CD8-positive, alpha-beta memory T cell (primary cell): ENCODE results near the gene RAB3GAP2. TPM values are rescaled to one million over a fixed set of nuclear protein-coding genes. Genes with fewer than 3 reads are reported as not detected.
A peak's percentile ranks its signal among the peaks of the same experiment; 100 is the strongest.
"Not testable (repeated sequence)": the region's sequence is repeated elsewhere in the genome, so short reads cannot be mapped to it uniquely, and the experiment has no call there.

Source experiments
- CTCF ChIA-PET: fragments of 350-600 bp; sonication (Branson Sonifier 250); formaldehyde crosslinking; loops from one replicate; lab custom pipeline; 2021; ENCODE audit warnings: antibody characterized with exemption; lab: Charles Lee
- POLR2A ChIA-PET: fragments of 350-600 bp; sonication (Branson Sonifier 250); formaldehyde crosslinking; loops from one replicate; lab custom pipeline; 2021; ENCODE audit warnings: antibody characterized with exemption; lab: Charles Lee
- DNase-seq, 5 donors: peaks; one replicate each; pipeline versions ENCODE4 v3.0.0 to v3.0.0-alpha.2; 2020 to 2022; ENCODE audit warnings: mixed read lengths in 1 of 5
- H3K27ac ChIP-seq: one replicate; pipeline ENCODE4 v1.7.0; 2013; ENCODE audit warnings: low read depth, mild to moderate bottlenecking, low read length, moderate library complexity
- H3K27me3 ChIP-seq: 2 replicates; pipeline ENCODE4 v1.7.0; 2013; ENCODE audit warnings: low read length, mild to moderate bottlenecking; ENCODE audit not compliant: insufficient read depth, poor library complexity, severe bottlenecking
- H3K36me3 ChIP-seq: 2 replicates; pipeline ENCODE4 v1.7.0; 2013; ENCODE audit warnings: mild to moderate bottlenecking, low read length, moderate library complexity; ENCODE audit not compliant: insufficient read depth
- H3K4me1 ChIP-seq: 2 replicates; pipeline ENCODE4 v1.7.0; 2013; ENCODE audit warnings: mild to moderate bottlenecking, low read length, moderate library complexity; ENCODE audit not compliant: insufficient read depth
- H3K4me3 ChIP-seq: 2 replicates; pipeline ENCODE4 v1.7.0; 2013; ENCODE audit warnings: mild to moderate bottlenecking, low read length
- H3K9me3 ChIP-seq: 2 replicates; pipeline ENCODE4 v1.7.0; 2013; ENCODE audit warnings: mild to moderate bottlenecking, low read length
- H3K27ac Mint-ChIP-seq, 8 donors: one replicate each; pipeline ENCODE4 v1.8.0; 2020 to 2021; ENCODE audit warnings: mixed read lengths in 8 of 8, mild to moderate bottlenecking in 6 of 8, inconsistent platforms in 3 of 8, moderate library complexity in 3 of 8
- H3K27me3 Mint-ChIP-seq, 2 donors: one replicate each; pipeline ENCODE4 v1.8.0; 2020 to 2021; ENCODE audit warnings: mixed read lengths in 2 of 2, mild to moderate bottlenecking in 1 of 2, moderate library complexity in 1 of 2
- H3K36me3 Mint-ChIP-seq, 3 donors: one replicate each; pipeline ENCODE4 v1.8.0; 2020 to 2021; ENCODE audit warnings: mixed read lengths in 3 of 3, inconsistent platforms in 1 of 3, mild to moderate bottlenecking in 1 of 3
- H3K4me1 Mint-ChIP-seq, 3 donors: one replicate each; pipeline ENCODE4 v1.8.0; 2020 to 2021; ENCODE audit warnings: mixed read lengths in 3 of 3, inconsistent platforms in 1 of 3, mild to moderate bottlenecking in 1 of 3
- H3K4me3 Mint-ChIP-seq, 7 donors: one replicate each; pipeline ENCODE4 v1.8.0; 2020 to 2021; ENCODE audit warnings: mixed read lengths in 7 of 7, mild to moderate bottlenecking in 6 of 7, moderate library complexity in 4 of 7, inconsistent platforms in 2 of 7
- H3K9me3 Mint-ChIP-seq, 5 donors: one replicate each; pipeline ENCODE4 v1.8.0; 2020 to 2022; ENCODE audit warnings: mixed read lengths in 5 of 5, mild to moderate bottlenecking in 3 of 5, moderate library complexity in 2 of 5, inconsistent platforms in 1 of 5
- polyA plus RNA-seq: library from polyadenylated mRNA; unstranded; fragments of 300-500 nt; fragmentation: Illumina TruSeq; gene quantifications from one replicate; pipeline ENCODE4 v1.2.3, GENCODE V29; 2021
- total RNA-seq, 2 experiments: library from RNA; stranded (reverse); gene quantifications; one replicate each; pipeline ENCODE4 v1.2.3, GENCODE V29; 2021

RAB3GAP2 gene
- total and polyA plus RNA-seq, 3 experiments from 2014 or later = 26.3 to 44.8 (median 41.8) TPM

DNA sequence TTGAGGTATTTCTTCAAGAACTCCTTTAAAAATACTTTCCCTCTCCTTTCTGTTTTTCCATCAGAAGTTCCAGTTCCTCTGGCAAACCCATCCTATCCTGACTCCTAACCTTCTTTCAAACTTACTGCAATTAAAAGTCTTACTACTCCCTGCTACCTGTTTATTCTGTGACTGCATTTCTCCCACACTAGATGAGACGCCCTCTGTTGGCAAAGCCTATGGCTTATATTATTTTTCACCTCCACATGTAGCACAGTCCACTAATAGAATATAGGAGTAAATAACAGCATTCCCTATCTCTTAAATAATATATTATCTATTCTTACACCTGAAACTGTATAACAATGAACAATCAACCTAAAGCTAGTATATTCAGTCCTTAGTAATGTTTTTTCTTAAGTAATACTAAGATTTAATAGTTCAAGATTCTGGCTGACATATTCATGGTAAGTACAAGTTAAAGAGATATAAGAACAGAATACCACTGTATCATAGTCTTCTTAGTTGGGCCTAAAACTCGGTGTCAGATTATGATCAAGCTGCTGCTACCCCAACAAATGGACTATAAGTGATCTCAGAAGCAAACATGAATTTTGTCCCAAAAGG lies 54.8 kb downstream of the RAB3GAP2 start:
- Histone ChIP-seq H3K36me3 (no peaks in the 10 kb centered on the region), H3K4me1 (no peaks in the 10 kb centered on the region), H3K4me3 (no peak overlapping the region), H3K27ac (no peak overlapping the region), H3K27me3 (no peaks in the 10 kb centered on the region), H3K9me3 (no peaks in the 10 kb centered on the region)
- CTCF ChIA-PET = interaction anchor here (0.8 to 1.6 kb wide), 3 partner anchors 9 to 20 kb away, joined by 3 to 6 read pairs (median 4); no protein-coding TSS in a partner anchor
- Mint-ChIP-seq H3K27me3 (no peaks in the 10 kb centered on the region), H3K4me1 (peaks cover 37 to 69% (median 55%) of the 10 kb centered on the region in 3 donors), H3K36me3 (peaks cover 0 to 18% (median 12%) of the 10 kb centered on the region in 3 donors), H3K9me3 (no peaks in the 10 kb centered on the region), H3K4me3 (no peak overlapping the region), H3K27ac (peak overlapping the region in 2 of 8 donors; percentile 60 to 64)
- POLR2A ChIA-PET = no interaction called here
- no peak for DNase-seq

DNA sequence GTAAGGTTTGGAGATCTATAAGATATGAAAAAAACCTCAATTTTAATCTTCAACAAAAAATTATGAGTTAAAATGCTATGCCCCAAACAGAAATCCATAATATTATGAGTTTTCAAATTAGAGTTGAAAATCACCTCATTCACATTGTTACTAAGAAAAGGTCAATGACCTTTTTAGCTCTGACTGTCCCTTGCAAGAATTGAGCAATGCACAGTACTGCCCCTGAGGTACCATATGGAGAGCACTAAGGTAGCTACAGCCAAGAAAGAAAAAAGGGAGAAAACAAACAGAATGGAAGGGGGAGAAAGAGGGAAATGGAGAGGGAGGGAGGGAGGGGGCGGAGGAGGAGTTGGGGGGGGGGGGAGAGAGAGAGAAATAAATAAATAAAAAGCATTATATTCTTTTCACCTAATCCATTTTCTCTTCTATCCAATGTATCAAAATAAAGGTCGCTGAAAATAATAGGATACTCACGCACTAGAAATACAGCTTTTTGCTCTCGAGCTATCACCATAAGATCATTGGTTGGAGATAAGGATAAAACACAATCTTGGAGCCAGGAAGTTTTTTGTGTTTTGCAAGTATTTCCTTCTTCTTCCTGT lies 58.8 kb downstream of the RAB3GAP2 start:
- H3K27ac Mint-ChIP-seq = no peak overlapping the region
- Histone ChIP-seq H3K9me3 (no peaks in the 10 kb centered on the region), H3K27me3 (no peaks in the 10 kb centered on the region), H3K4me3 (no peak overlapping the region), H3K36me3 (peaks cover 4% of the 10 kb centered on the region), H3K4me1 (no peaks in the 10 kb centered on the region), H3K27ac (no peak overlapping the region)
- POLR2A ChIA-PET = no interaction called here
- H3K4me1 Mint-ChIP-seq = peaks cover 14 to 32% (median 20%) of the 10 kb centered on the region in 3 donors
- H3K36me3 Mint-ChIP-seq = peaks cover 12 to 44% (median 26%) of the 10 kb centered on the region in 3 donors
- DNase-seq = no peak
- CTCF ChIA-PET = interaction anchor here (0.5 kb wide), 1 partner anchor 223 kb away, joined by 3 read pairs; no protein-coding TSS in a partner anchor
- no peaks in the 10 kb centered on the region for H3K27me3 Mint-ChIP-seq
- no peaks in the 10 kb centered on the region for H3K9me3 Mint-ChIP-seq
- H3K4me3 Mint-ChIP-seq = no peak overlapping the region

DNA sequence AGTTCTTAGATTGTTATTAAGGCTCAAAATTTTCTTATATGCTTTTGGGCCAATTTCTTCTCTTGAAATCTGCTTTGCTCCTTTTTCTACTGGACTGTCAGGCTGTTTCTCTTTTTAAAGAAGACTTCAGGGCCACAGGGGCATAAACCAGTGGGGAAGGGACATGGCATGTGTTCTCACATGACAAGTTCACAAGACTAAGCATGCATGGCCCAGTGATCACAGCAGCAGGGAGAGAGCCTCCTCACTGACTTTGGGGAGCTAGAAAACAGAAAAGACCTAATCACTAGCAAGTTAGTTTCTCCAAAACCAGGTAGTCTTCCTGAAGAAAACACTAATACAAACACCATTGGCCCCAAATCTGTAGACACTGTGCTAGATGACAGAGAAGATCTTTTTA lies 64.8 kb downstream of the RAB3GAP2 start:
- H3K27ac ChIP-seq = no peak overlapping the region
- peaks cover 0 to 6% (median 0%) of the 10 kb centered on the region in 5 donors for H3K9me3 Mint-ChIP-seq
- H3K4me1 ChIP-seq = no peaks in the 10 kb centered on the region
- no peaks in the 10 kb centered on the region for H3K4me1 Mint-ChIP-seq
- H3K4me3 ChIP-seq = no peak overlapping the region
- no peaks in the 10 kb centered on the region for H3K27me3 Mint-ChIP-seq
- no peaks in the 10 kb centered on the region for H3K27me3 ChIP-seq
- H3K27ac Mint-ChIP-seq = peak overlapping the region in 2 of 8 donors; percentile 23 to 45
- H3K4me3 Mint-ChIP-seq = no peak overlapping the region
- peaks cover 14% of the 10 kb centered on the region for H3K36me3 ChIP-seq
- DNase-seq = no peak
- ChIA-PET POLR2A (no interaction called here), CTCF (interaction anchor here (1.5 kb wide), 1 partner anchor 10 kb away, joined by 3 read pairs; no protein-coding TSS in a partner anchor)
- no peaks in the 10 kb centered on the region for H3K9me3 ChIP-seq
- H3K36me3 Mint-ChIP-seq = peaks cover 44 to 77% (median 46%) of the 10 kb centered on the region in 3 donors

GRCh38 chr1:220204758-220205157 lies 67.5 kb downstream of the RAB3GAP2 start:
- DNase-seq, H3K27me3 Mint-ChIP-seq, H3K9me3 ChIP-seq, POLR2A ChIA-PET, CTCF ChIA-PET, H3K4me3 ChIP-seq, H3K4me3 Mint-ChIP-seq, H3K27me3 ChIP-seq, H3K4me1 ChIP-seq, H3K27ac ChIP-seq, H3K9me3 Mint-ChIP-seq, H3K4me1 Mint-ChIP-seq: not testable (repeated sequence)
- Mint-ChIP-seq H3K36me3 (peaks cover 31 to 61% (median 32%) of the 10 kb centered on the region in 3 donors), H3K27ac (peak overlapping the region in 1 of 8 donors; percentile 25)
- peaks cover 14% of the 10 kb centered on the region for H3K36me3 ChIP-seq

GRCh38 chr1:220203816-220204215 lies 68.4 kb downstream of the RAB3GAP2 start:
- peaks cover 12% of the 10 kb centered on the region for H3K36me3 ChIP-seq
- no peak overlapping the region for H3K4me3 ChIP-seq
- DNase-seq = no peak
- no peaks in the 10 kb centered on the region for H3K27me3 Mint-ChIP-seq
- H3K9me3 Mint-ChIP-seq = peaks cover 0 to 6% (median 0%) of the 10 kb centered on the region in 5 donors
- H3K27ac Mint-ChIP-seq = no peak overlapping the region
- no peaks in the 10 kb centered on the region for H3K27me3 ChIP-seq
- ChIA-PET CTCF (no interaction called here), POLR2A (no interaction called here)
- H3K4me1 ChIP-seq = no peaks in the 10 kb centered on the region
- no peaks in the 10 kb centered on the region for H3K9me3 ChIP-seq
- H3K27ac ChIP-seq = no peak overlapping the region
- H3K4me3 Mint-ChIP-seq = no peak overlapping the region
- H3K4me1 Mint-ChIP-seq = no peaks in the 10 kb centered on the region
- peaks cover 26 to 52% (median 32%) of the 10 kb centered on the region in 3 donors for H3K36me3 Mint-ChIP-seq

DNA sequence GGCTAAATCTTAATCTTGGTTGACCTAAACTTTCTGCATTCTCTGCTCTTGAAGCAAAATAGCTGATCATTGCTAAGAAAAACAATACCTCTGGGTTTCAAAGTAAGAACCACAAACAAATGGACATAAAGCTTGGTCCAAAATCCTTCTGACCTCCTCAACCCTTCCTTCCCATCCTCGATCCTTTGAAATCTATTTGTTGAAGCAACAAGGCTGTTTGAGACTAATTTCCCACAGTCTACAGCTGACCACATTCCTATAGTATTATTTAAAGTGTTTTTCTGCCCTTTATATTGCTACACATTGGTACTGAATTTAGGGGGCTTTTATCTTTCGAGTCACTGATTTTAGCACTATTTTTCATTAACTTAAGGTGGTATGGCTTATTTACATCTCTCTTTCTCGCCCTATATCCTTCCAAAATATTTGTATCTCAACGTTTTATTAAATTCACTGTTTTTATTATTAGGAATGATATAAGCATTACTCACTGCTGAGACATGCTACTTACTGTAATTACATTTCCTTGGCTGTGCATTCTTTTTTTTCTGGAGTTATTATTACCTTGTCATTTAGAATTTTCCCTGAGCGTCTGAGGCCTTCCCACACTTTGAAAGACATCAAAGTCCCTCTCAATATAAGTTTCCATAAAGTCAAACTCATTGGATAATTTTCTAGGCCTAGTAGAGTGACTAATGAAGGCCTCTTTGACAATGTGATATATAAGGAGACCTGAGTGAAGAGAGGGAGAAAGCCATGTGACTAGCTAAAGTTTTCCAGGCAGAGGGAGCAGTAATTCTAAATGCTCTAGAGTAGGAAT lies 73.9 kb downstream of the RAB3GAP2 start:
- POLR2A ChIA-PET = no interaction called here
- Histone ChIP-seq H3K9me3 (no peaks in the 10 kb centered on the region), H3K36me3 (peaks cover 13% of the 10 kb centered on the region), H3K27ac (no peak overlapping the region), H3K27me3 (no peaks in the 10 kb centered on the region), H3K4me3 (no peak overlapping the region), H3K4me1 (no peaks in the 10 kb centered on the region)
- no peak overlapping the region for H3K4me3 Mint-ChIP-seq
- CTCF ChIA-PET = interaction anchor here (0.9 to 1.4 kb wide), 2 partner anchors 9 to 11 kb away, joined by 3 to 5 read pairs; no protein-coding TSS in a partner anchor
- H3K27ac Mint-ChIP-seq = no peak overlapping the region
- no peaks in the 10 kb centered on the region for H3K27me3 Mint-ChIP-seq
- no peaks in the 10 kb centered on the region for H3K4me1 Mint-ChIP-seq
- H3K9me3 Mint-ChIP-seq = no peaks in the 10 kb centered on the region
- H3K36me3 Mint-ChIP-seq = peaks cover 1 to 39% (median 5%) of the 10 kb centered on the region in 3 donors
- no peak for DNase-seq

DNA sequence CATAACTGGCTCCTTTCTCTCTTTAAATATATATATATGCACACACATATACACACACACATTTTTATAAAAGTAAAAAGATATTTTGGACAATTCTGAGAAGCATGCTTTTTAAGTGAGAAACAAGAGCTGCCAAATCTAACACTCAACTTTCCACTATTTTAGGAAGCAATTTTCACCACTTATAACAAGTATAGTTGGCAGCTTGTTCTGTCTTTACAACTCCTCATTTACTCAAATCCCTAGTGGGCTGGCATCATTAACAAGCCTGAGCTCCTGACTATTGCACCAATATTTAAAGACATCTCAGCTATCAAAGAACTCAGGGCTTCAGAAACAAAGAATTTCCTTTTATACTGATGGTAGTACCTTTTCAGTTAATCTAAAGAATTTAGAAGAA lies 76.6 kb downstream of the RAB3GAP2 start:
- H3K27me3 ChIP-seq = no peaks in the 10 kb centered on the region
- Mint-ChIP-seq H3K36me3 (peaks cover 8 to 49% (median 9%) of the 10 kb centered on the region in 3 donors), H3K4me3 (no peak overlapping the region), H3K4me1 (no peaks in the 10 kb centered on the region), H3K27me3 (no peaks in the 10 kb centered on the region), H3K27ac (no peak overlapping the region), H3K9me3 (no peaks in the 10 kb centered on the region)
- H3K4me1 ChIP-seq = no peaks in the 10 kb centered on the region
- POLR2A ChIA-PET = no interaction called here
- DNase-seq = no peak
- no peaks in the 10 kb centered on the region for H3K9me3 ChIP-seq
- CTCF ChIA-PET = interaction anchor here (1.3 kb wide), 1 partner anchor 15 kb away, joined by 3 read pairs; no protein-coding TSS in a partner anchor
- H3K36me3 ChIP-seq = peaks cover 28% of the 10 kb centered on the region
- no peak overlapping the region for H3K27ac ChIP-seq
- no peak overlapping the region for H3K4me3 ChIP-seq
